Fibroblast of peridontal ligament (primary cell): ENCODE data around the gene NDUFA3.
"Not testable (repeated sequence)": the region's sequence is repeated elsewhere in the genome, so short reads cannot be mapped to it uniquely, and the experiment has no call there.

Experiments
- DNase-seq: peaks from one replicate; pipeline ENCODE4 v3.0.0-alpha.2; 2010; ENCODE audit errors: extremely low read depth

Gene NDUFA3

DNA sequence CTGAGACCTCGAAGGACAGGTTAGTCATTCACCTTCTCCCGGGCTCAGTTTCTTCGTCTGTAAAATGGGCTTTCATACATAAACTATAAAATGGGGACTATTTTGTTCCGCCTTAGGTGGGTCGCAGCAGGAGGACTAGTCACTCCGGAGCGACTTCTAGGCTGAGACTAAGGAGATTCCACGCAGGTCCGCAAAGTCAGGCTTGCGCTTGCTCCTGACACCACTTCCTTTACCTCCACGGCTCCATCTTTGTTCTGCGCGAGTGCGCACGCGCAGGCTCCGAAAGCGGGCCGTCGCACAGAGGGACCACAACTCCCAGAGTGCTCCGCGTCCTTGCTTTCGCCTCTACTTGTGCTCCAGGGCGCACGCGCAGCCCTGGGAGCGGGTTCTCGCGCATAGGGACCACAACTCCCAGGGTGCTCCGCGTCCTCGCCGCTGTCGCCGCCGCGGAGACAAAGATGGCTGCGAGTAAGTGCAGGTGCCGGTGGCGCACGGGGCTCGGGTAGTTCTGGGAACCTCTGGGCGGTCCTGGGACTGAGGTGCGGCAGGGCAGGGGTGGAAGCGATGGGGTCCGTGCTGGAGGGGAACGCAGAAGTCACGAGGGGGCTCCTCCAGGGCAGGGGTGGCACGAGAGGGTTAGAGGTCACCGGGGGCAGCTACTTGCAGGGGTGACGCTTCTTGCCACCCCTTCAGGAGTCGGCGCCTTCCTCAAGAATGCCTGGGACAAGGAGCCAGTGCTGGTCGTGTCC, at the start of gene NDUFA3:
Gene NDUFA3, plus strand, starts transcription at position 435 of the 749 bp plus-strand sequence. Its CDS starts 24 bp downstream, at position 459.
- DNase-seq, result peak; percentile 97

DNA sequence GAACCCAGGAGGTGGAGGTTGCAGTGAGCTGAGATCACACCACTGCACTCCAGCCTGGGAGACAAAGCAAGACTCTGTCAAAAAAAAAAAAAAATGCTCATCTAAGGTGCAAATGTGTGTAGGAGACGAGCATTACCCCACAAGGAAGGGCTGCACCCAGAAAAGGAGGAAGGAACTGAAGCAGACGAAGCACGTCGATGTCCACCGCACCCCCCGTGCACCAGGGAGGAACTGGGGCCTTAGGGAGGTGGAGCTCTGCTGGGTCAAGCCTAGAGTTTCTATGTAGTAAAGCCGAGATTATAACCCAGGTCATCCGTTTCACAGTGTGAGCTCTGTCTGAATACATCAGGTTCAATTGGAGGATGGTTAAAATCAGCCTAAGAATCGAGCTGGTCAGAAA, 40.0 kb upstream of the NDUFA3 start:
- DNase-seq, result no peak

DNA sequence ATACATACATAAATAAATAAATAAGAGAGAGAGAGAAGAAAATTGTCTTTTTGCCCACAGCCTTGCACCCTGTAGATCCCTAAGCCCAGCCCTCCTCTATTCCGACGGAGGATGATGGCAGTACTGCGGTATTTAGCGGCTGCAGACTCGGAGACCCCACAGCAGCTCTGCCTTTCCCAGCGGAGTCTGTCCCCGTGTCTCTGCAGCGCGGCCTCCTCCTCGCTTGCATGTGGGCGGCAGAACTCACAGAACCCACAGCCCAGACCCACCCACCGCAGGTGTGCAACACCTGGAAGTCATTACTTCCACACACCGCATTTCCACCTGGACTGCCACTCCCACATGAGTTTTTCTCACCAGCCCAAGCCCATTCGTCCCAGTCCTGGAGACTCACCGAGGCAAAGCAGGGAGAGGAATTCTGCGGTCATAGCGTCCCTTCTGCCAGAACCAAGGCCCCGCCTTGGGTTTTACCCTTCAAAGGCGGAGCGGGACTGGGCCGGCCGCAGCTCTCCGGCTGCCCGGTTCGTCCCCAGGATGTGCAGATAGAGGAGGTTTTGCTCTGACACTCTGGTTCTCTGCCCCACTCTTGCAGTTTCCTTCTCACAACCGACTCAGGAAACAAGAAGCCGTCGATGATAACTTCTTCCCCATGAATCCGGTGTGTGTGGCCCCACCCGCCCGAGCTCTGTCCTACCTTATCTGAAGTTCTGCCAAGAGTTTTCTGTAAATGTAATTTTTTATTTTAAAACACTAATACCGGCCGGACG, 39.1 kb upstream of the NDUFA3 start, which contains the start of gene VSTM1:
Gene VSTM1, minus strand, starts transcription at position 548 of the 767 bp plus-strand sequence. Its CDS starts 120 bp downstream, at position 428.
- no peak for DNase-seq

- no peak for DNase-seq
These were observed 33.2 kb upstream of the NDUFA3 start for GRCh38 chr19:54069470-54069869.

DNA sequence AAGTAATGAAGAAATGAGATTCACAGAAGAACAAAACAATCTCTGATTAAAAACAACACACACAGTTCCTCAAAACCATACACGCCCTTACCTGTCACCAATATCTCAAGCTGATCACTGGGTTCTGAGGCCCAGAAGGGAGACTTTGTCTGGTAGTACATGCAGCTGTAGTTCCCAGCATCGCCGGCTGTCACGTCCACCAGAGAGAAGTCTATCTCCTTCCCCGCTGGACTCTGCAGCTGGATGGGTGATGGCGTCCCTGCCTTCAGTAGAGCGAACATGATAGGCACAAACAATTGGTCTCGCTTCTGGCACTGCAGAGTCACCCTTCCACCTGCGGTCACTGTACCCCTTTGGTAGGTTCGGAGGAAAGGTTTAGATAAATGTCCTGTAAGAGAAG, 28.8 kb upstream of the NDUFA3 start:
- no peak for DNase-seq

GRCh38 chr19:54074851-54075250, 27.8 kb upstream of the NDUFA3 start:
- no peak for DNase-seq

DNA sequence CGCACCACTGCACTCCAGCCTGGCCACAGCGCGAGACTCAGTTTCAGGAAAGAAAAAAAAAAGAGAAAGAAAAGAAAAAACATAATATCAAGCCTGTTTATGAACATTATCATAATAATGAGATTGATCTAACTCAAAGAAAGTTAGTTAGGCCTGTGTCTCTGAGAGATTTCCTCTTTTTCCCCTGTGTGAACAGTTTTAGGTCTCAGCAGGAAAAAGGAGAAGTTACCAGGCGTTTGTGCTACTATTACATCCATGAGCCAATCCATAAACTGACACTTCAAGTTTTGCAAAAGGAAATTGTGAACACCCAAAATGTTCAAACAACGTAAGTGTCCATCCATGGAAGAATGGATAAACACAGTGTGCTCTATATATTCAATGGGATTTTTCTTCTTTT, 25.3 kb upstream of the NDUFA3 start:
- no peak for DNase-seq

DNA sequence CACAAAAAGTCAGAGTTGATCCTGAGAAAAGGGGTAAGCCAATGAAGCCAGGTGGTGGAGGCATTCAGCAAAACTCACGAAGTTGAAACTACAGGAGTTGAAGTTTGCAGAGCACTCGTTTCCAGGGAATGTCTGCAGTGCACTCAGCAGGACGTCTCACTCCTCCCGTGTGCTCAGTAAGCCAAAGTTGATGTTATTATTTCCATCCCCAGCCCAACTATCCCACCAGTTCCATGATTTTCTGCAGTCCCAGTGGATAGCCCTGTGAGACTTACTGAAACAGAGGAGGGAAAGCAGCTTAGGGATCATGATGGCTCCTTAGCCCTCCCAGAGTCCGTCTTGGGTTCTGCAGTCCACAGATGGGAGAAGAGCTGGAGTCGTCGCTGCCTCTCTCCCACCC, 21.6 kb upstream of the NDUFA3 start, which contains the start of gene TARM1:
Gene TARM1, minus strand, starts transcription at position 334 of the 400 bp plus-strand sequence. Its CDS starts 25 bp downstream, at position 309.
- no peak for DNase-seq

DNA sequence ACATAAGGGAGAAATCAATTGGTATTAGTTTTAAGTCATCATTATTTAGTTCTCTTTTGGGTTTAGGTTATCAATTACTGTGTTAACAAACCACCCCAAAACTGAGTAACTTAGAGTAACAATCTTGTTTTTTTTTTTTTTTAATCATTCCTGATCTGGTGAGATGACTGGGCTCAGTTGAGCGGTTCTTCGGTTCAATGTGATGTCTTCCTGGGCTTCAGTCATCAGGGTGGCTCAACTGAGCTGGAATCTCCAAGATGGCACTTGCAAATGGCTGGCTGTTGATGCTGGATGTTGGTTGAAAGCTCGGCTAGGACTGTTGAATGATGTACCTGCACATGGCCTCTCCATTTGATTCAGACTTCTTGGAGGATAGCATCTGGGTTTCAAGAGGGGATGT, 18.2 kb upstream of the NDUFA3 start:
- DNase-seq, result no peak

- no peak for DNase-seq
These were observed 8.1 kb upstream of the NDUFA3 start for GRCh38 chr19:54094426-54095000.

DNA sequence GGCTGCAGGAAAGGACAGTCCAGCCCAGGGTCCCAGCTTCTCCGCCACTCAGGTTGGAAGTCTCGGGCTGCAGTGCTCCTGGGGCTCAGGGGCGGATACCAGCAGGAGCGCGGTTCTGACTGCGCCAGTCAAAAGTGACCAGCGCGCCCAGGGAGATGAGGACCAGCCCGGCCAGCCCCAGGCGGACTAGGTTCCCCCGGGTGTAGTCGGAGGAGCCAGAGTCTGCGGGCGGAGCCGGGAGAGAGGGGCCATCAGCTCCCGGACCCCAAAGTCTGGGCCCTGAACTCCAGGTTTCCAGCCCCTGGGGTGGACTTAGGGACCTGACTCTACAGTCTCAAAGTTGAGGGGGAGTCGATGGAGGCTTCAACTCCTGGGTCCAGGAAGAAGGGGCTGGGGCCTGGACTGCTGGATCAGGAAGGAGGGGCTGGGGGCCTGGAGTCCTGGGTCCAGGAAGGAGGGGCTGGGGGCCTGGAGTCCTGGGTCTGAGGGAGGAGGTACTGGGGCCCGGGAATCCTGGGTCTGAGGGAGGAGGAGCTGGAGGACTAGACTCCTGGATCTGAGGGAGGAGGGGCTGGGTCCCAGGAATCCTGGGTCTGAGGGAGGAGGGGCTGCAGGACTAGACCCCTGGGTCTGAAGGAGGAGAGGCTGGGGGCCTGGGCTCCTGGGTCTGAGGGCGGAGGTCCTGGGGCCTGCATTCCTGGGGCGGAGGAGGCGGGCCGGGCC, 7.4 kb upstream of the NDUFA3 start:
- no peak for DNase-seq

- DNase-seq, result peak; percentile 26
These were observed 6.6 kb upstream of the NDUFA3 start for GRCh38 chr19:54095859-54096616.

- peak; percentile 62 for DNase-seq
These were observed 6.0 kb upstream of the NDUFA3 start for GRCh38 chr19:54096617-54097106.

- DNase-seq, result no peak
These were observed 3.3 kb upstream of the NDUFA3 start for GRCh38 chr19:54099190-54099902.

DNA sequence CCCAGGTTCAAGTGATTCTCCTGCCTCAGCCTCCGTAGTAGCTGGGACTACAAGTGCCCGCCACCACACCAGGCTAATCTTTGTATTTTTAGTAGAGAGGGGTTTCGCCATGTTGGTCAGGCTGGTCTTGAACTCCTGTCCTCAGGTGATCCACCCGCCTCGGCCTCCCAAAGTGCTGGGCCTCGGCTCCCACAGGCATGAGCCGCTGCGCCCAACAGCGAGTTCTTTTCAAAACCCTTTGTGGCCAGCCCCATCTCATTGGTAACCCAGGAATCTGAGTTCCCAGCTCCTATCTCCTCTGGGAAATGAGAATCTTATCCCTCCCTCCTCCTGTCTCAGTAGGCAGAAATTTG, 2.8 kb upstream of the NDUFA3 start:
- DNase-seq, result not testable (repeated sequence)

GRCh38 chr19:54100561-54100960, 2.1 kb upstream of the NDUFA3 start, which contains the start of gene OSCAR:
Gene OSCAR (minus strand): TSS chr19:54100803. CDS start chr19:54100792, 11 bp downstream.
- DNase-seq, result no peak

GRCh38 chr19:54104998-54105715, 2.5 kb downstream of the NDUFA3 start:
- DNase-seq, result no peak

- no peak for DNase-seq
These were observed 3.1 kb downstream of the NDUFA3 start for GRCh38 chr19:54105796-54106195.

GRCh38 chr19:54106716-54107115, 4.1 kb downstream of the NDUFA3 start:
- no peak for DNase-seq
